IMR-90 (cell line): Measurements from ENCODE around the gene ERMARD. TPM values are rescaled to one million over a fixed set of nuclear protein-coding genes. Genes with fewer than 3 reads are reported as not detected.

Experiments
- ATAC-seq: fragments of 200-7000 bp; cut with Tn5 transposase; 2 replicates; pipeline ENCODE4 v1.9.1; 2020; ENCODE audit warnings: low read depth, mild to moderate bottlenecking, moderate library complexity
- BruUV-seq: library from RNA; stranded (reverse); fragments of 400-500 nt; replicated peaks from 2 replicates; lab custom pipeline; 2021; lab: Mats Ljungman, UMichigan
- CTCF ChIA-PET: fragments of 300-600 bp; formaldehyde crosslinking; extraction: SDS; loops from one replicate; lab custom pipeline; 2021; ENCODE audit warnings: antibody characterized with exemption; lab: Yijun Ruan, JAX
- POLR2A ChIA-PET: fragments of 300-600 bp; sonication (Branson Sonifier 250); formaldehyde crosslinking; loops from one replicate; lab custom pipeline; 2022; ENCODE audit warnings: antibody characterized with exemption; ENCODE audit not compliant: unreplicated experiment; lab: Charles Lee
- DNase-seq: peaks from one replicate; pipeline ENCODE4 v3.0.0; 2013
- H2AFZ ChIP-seq: replicated peaks from 2 replicates; pipeline ENCODE3; 2013; ENCODE audit warnings: low read length, mild to moderate bottlenecking; ENCODE audit not compliant: poor library complexity
- H2AK5ac ChIP-seq: 2 replicates; pipeline ENCODE4 v1.6.1; 2013; ENCODE audit warnings: low read depth, low read length, inconsistent platforms
- H2AK9ac ChIP-seq: replicated peaks from 2 replicates; pipeline ENCODE3; 2013; ENCODE audit warnings: mild to moderate bottlenecking, low read depth, low read length, moderate library complexity; ENCODE audit not compliant: poor library complexity
- H2BK120ac ChIP-seq: 2 replicates; pipeline ENCODE4 v1.6.1; 2013; ENCODE audit warnings: low read depth, low read length, inconsistent platforms
- H2BK15ac ChIP-seq: 3 replicates; pipeline ENCODE4 v1.6.1; 2013; ENCODE audit warnings: low read depth, low read length, inconsistent platforms
- H2BK20ac ChIP-seq: 2 replicates; pipeline ENCODE4 v1.6.1; 2013; ENCODE audit warnings: low read depth, mild to moderate bottlenecking, inconsistent platforms, low read length, moderate library complexity
- H2BK5ac ChIP-seq: 2 replicates; pipeline ENCODE4 v1.6.1; 2013; ENCODE audit warnings: mild to moderate bottlenecking, low read depth, low read length, inconsistent platforms; ENCODE audit not compliant: poor library complexity, severe bottlenecking
- H3K14ac ChIP-seq: replicated peaks from 2 replicates; pipeline ENCODE4 v1.6.1; 2013; ENCODE audit warnings: low read depth, low read length, inconsistent platforms
- H3K18ac ChIP-seq: 2 replicates; pipeline ENCODE4 v1.6.1; 2013; ENCODE audit warnings: low read depth, low read length, control low read depth
- H3K23ac ChIP-seq: 2 replicates; pipeline ENCODE4 v1.6.1; 2013; ENCODE audit warnings: low read depth, low read length, inconsistent platforms
- H3K27ac ChIP-seq: 2 replicates; pipeline ENCODE4 v1.5.1; 2013; ENCODE audit warnings: mild to moderate bottlenecking, control low read depth, low read length; ENCODE audit not compliant: insufficient read depth
- H3K27me3 ChIP-seq: 2 replicates; pipeline ENCODE4 v1.6.1; 2013; ENCODE audit warnings: low read length; ENCODE audit not compliant: control insufficient read depth, insufficient read depth
- H3K36me3 ChIP-seq: 2 replicates; pipeline ENCODE4 v1.6.1; 2013; ENCODE audit warnings: low read length, mixed read lengths; ENCODE audit not compliant: control insufficient read depth, insufficient read depth
- H3K4ac ChIP-seq: 2 replicates; pipeline ENCODE4 v1.6.1; 2013; ENCODE audit warnings: low read depth, low read length, inconsistent platforms
- H3K4me1 ChIP-seq: 2 replicates; pipeline ENCODE4 v1.6.1; 2013; ENCODE audit warnings: low read length, mixed read lengths; ENCODE audit not compliant: control insufficient read depth, insufficient read depth
- H3K4me2 ChIP-seq: 2 replicates; pipeline ENCODE4 v1.6.1; 2013; ENCODE audit warnings: low read depth, mild to moderate bottlenecking, control low read depth, low read length, moderate library complexity
- H3K4me3 ChIP-seq: 2 replicates; pipeline ENCODE4 v1.5.1; 2013; ENCODE audit warnings: low read depth, mild to moderate bottlenecking, control low read depth, low read length, moderate library complexity; ENCODE audit not compliant: insufficient read depth
- H3K56ac ChIP-seq: 2 replicates; pipeline ENCODE4 v1.6.1; 2013; ENCODE audit warnings: low read length, inconsistent platforms; ENCODE audit not compliant: insufficient read depth; ENCODE audit errors: extremely low read depth
- H3K79me1 ChIP-seq, 2 experiments: 2 replicates each; pipeline ENCODE4 v1.6.1; 2013; ENCODE audit warnings: low read length in 2 of 2, inconsistent platforms in 1 of 2, low read depth in 1 of 2
- H3K9ac ChIP-seq: 2 replicates; pipeline ENCODE4 v1.6.1; 2013; ENCODE audit warnings: low read depth, low read length, control low read depth
- H3K9me1 ChIP-seq: 2 replicates; pipeline ENCODE4 v1.6.1; 2013; ENCODE audit warnings: low read length, inconsistent platforms; ENCODE audit not compliant: insufficient read depth
- H3K9me3 ChIP-seq: 2 replicates; pipeline ENCODE4 v1.6.1; 2013; ENCODE audit warnings: low read length; ENCODE audit not compliant: control insufficient read depth, insufficient read depth
- H4K20me1 ChIP-seq: 2 replicates; pipeline ENCODE4 v1.6.1; 2013; ENCODE audit warnings: low read length, inconsistent platforms; ENCODE audit not compliant: insufficient read depth
- H4K5ac ChIP-seq: 2 replicates; pipeline ENCODE4 v1.6.1; 2013; ENCODE audit warnings: mild to moderate bottlenecking, low read depth, low read length, control low read depth
- H4K8ac ChIP-seq, 2 experiments: 2 replicates each; pipeline ENCODE4 v1.6.1; 2013; ENCODE audit warnings: low read depth in 2 of 2, low read length in 2 of 2, control low read depth in 1 of 2, inconsistent platforms in 1 of 2
- H4K91ac ChIP-seq: 2 replicates; pipeline ENCODE4 v1.6.1; 2013; ENCODE audit warnings: low read depth, low read length, inconsistent platforms; ENCODE audit not compliant: insufficient read depth
- BHLHE40 ChIP-seq: fragments of 150-350 bp; IDR thresholded peaks from 2 replicates; pipeline ENCODE4 v1.6.1; 2016; ENCODE audit warnings: mild to moderate bottlenecking, low read depth, low read length
- CEBPB ChIP-seq: IDR thresholded peaks from 2 replicates; pipeline ENCODE4 v1.6.1; 2012; ENCODE audit warnings: low read depth, low read length, improper control_type of control experiment
- CHD1 ChIP-seq: IDR thresholded peaks from 2 replicates; pipeline ENCODE4 v1.6.1; 2012; ENCODE audit warnings: low read depth, low read length, improper control_type of control experiment
- MXI1 ChIP-seq: IDR thresholded peaks from 2 replicates; pipeline ENCODE4 v1.6.1; 2012; ENCODE audit warnings: low read depth, mild to moderate bottlenecking, low read length, moderate library complexity, borderline replicate concordance
- RAD21 ChIP-seq: IDR thresholded peaks from 2 replicates; pipeline ENCODE4 v1.6.1; 2012; ENCODE audit warnings: low read length, improper control_type of control experiment
- RFX5 ChIP-seq: IDR thresholded peaks from 2 replicates; pipeline ENCODE4 v1.8.0; 2012; ENCODE audit warnings: low read depth, mild to moderate bottlenecking, low read length, moderate library complexity
- WGBS, 2 experiments: methylation state at CpG; one replicate each; pipeline versions ENCODE4 v1.1.5 to v1.1.7; 2013; ENCODE audit warnings: missing lambda C conversion rate in 2 of 2; ENCODE audit not compliant: insufficient read length in 1 of 2; ENCODE audit errors: extremely low coverage in 2 of 2; 5-methylcytosine and 5-hydroxymethylcytosine counted together
- dilution Hi-C: fragments of 300-500 bp; cut with HindIII; formaldehyde crosslinking; loops from one replicate; pipeline ENCODE4 v1.14.3; 2018; ENCODE audit warnings: low sequenced_read_pairs; ENCODE audit not compliant: unreplicated experiment
- in situ Hi-C: fragments of 300-500 bp; cut with MboI; formaldehyde crosslinking; loops from 3 replicates; pipeline ENCODE4 v1.14.3; 2019; ENCODE audit warnings: low sequenced_read_pairs, inconsistent platforms, mixed read lengths
- intact Hi-C: fragments of 100-400 bp; cut with micrococcal nuclease; formaldehyde crosslinking; loops from 2 replicates; pipeline ENCODE4 v1.10.0; 2022
- polyA plus RNA-seq, 3 experiments: library from polyadenylated mRNA; depleted of rRNA; stranded (reverse); fragments of >200 nt; gene quantifications; 2 replicates each; pipeline ENCODE4 v1.2.3, GENCODE V29; 2012; ENCODE audit warnings: low replicate concordance in 1 of 3
- total RNA-seq: library from RNA; depleted of rRNA; stranded (reverse); fragments of >200 nt; gene quantifications from 2 replicates; pipeline ENCODE4 v1.2.3, GENCODE V29; 2012

ERMARD gene
- total and polyA plus RNA-seq, 2 of the 4 experiments (the other 2 are of a cell fraction): 15.1 to 25.4 TPM

- TF ChIP-seq RFX5 (no peak), RAD21 (no peak; the same call in 1 of the 2 replicates), MXI1 (peak; percentile 97)
These were observed 49.2 kb upstream of the ERMARD start, which contains the start of the genes C6orf120 and WDR27 (continued) for GRCh38 chr6:169701954-169702839.

GRCh38 chr6:169702840-169703246 lies 48.6 kb upstream of the ERMARD start:
- POLR2A ChIA-PET: no interaction called here
- intact Hi-C loops: loop anchor here (2.0 to 5.0 kb wide), 3 partner anchors 181 to 808 kb away; partner anchors contain the start of gene THBS2
- TF ChIP-seq BHLHE40: no peak
- no peak for TF ChIP-seq CHD1
- TF ChIP-seq CEBPB: no peak

More at GRCh38 chr6:169702840-169703246, 48.6 kb upstream of the ERMARD start:
- CTCF ChIA-PET: interaction anchor here (1.0 kb wide), 1 partner anchor 16 kb away, joined by 3 read pairs; no protein-coding TSS in a partner anchor
- Histone ChIP-seq H3K36me3 (peaks cover 9% of the 10 kb centered on the region), H4K91ac (peak overlapping the region; percentile 70), H3K4ac (peak overlapping the region; percentile 91), H3K9ac (peak overlapping the region; percentile 82), H3K23ac (peak overlapping the region; percentile 70), H2AK5ac (peak overlapping the region; percentile 77), H3K4me1 (peaks cover 9% of the 10 kb centered on the region), H2BK15ac (no peak overlapping the region), H2BK5ac (peak overlapping the region; percentile 85), H3K27ac (peak overlapping the region; percentile 89), H3K18ac (no peak overlapping the region), H2AFZ (peak overlapping the region; percentile 96), H4K20me1 (peaks cover 10% of the 10 kb centered on the region; the same call in 1 of the 2 replicates), H3K9me3 (no peaks in the 10 kb centered on the region), H4K5ac (peak overlapping the region; percentile 55), H2AK9ac (peak overlapping the region; percentile 97), H2BK120ac (no peak overlapping the region), H3K4me3 (peak overlapping the region; percentile 76), H3K4me2 (peak overlapping the region; percentile 93), H3K79me1 (peaks cover 26 to 54% of the 10 kb centered on the region in 2 experiments), H3K9me1 (peaks cover 11% of the 10 kb centered on the region; the same call in 1 of the 2 replicates), H2BK20ac (no peak overlapping the region), H4K8ac (peak overlapping the region; percentile 30 to 92), H3K56ac (peak overlapping the region; percentile 70; the same call in 1 of the 2 replicates), H3K27me3 (no peaks in the 10 kb centered on the region), H3K14ac (peak overlapping the region; percentile 38)
- BruUV-seq: no TSS peak
- dilution Hi-C loops (no loop called here), in situ Hi-C loops (no loop called here)
- DNase-seq: no peak
- no peak for ATAC-seq
- WGBS, 2 experiments: no CpG with 5 or more reads among the region's 22 CpGs
